ENCODE results near the gene PDCD11.
"Not testable (repeated sequence)": the region's sequence is repeated elsewhere in the genome, so short reads cannot be mapped to it uniquely, and the experiment has no call there.

PDCD11 gene

GRCh38 chr10:103396789-103397087 lies 312 bp downstream of the PDCD11 start:
- FAIRE-seq, result no peak
- TF ChIP-seq CTCF (IDR thresholded peaks at IDR 0.05; ENCODE audit: insufficient read depth, missing control alignments), result peak; percentile 4

GRCh38 chr10:103397191-103397825 lies 882 bp downstream of the PDCD11 start:
- no peak for TF ChIP-seq CTCF (IDR thresholded peaks at IDR 0.05; ENCODE audit: insufficient read depth, missing control alignments)
- FAIRE-seq (no peak), DNase-seq (ENCODE audit: insufficient read length, low spot score) (no peak)

More at GRCh38 chr10:103396789-103397087, 312 bp downstream of the PDCD11 start:
- DNase-seq (ENCODE audit: insufficient read length, low spot score), result no peak

- no peak for TF ChIP-seq CTCF (IDR thresholded peaks at IDR 0.05; ENCODE audit: insufficient read depth, missing control alignments)
- DNase-seq (ENCODE audit: insufficient read length, low spot score) (no peak), FAIRE-seq (no peak)
These were observed 17.1 kb downstream of the PDCD11 start for GRCh38 chr10:103413564-103413963.

- FAIRE-seq, result no peak
- no peak for DNase-seq (ENCODE audit: insufficient read length, low spot score)
These were observed 19.2 kb downstream of the PDCD11 start for GRCh38 chr10:103415581-103415980.

GRCh38 chr10:103416436-103417147 lies 20.2 kb downstream of the PDCD11 start:
- peak; percentile 60 for TF ChIP-seq CTCF (IDR thresholded peaks at IDR 0.05; ENCODE audit: insufficient read depth, missing control alignments)
- DNase-seq (ENCODE audit: insufficient read length, low spot score) (no peak), FAIRE-seq (no peak)

More at GRCh38 chr10:103415581-103415980, 19.2 kb downstream of the PDCD11 start:
- no peak for TF ChIP-seq CTCF (IDR thresholded peaks at IDR 0.05; ENCODE audit: insufficient read depth, missing control alignments)

GRCh38 chr10:103417148-103417469 lies 20.7 kb downstream of the PDCD11 start:
- not testable (repeated sequence) for DNase-seq (ENCODE audit: insufficient read length, low spot score); FAIRE-seq

- FAIRE-seq, result no peak
- DNase-seq (ENCODE audit: insufficient read length, low spot score), result no peak
- TF ChIP-seq CTCF (IDR thresholded peaks at IDR 0.05; ENCODE audit: insufficient read depth, missing control alignments), result no peak
These were observed 21.2 kb downstream of the PDCD11 start for GRCh38 chr10:103417601-103418000.

Data from D721Med (cell line).